HG03460 (cell line): Measurements from ENCODE around the gene TNFSF13B.
"Not testable (repeated sequence)": the region's sequence is repeated elsewhere in the genome, so short reads cannot be mapped to it uniquely, and the experiment has no call there.

Experiments
- ATAC-seq: cut with Tn5 transposase; IDR thresholded peaks from one replicate; pipeline ENCODE4 v1.9.1; 2021; ENCODE audit not compliant: unreplicated experiment

The TNFSF13B gene, protein sequence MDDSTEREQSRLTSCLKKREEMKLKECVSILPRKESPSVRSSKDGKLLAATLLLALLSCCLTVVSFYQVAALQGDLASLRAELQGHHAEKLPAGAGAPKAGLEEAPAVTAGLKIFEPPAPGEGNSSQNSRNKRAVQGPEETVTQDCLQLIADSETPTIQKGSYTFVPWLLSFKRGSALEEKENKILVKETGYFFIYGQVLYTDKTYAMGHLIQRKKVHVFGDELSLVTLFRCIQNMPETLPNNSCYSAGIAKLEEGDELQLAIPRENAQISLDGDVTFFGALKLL

DNA sequence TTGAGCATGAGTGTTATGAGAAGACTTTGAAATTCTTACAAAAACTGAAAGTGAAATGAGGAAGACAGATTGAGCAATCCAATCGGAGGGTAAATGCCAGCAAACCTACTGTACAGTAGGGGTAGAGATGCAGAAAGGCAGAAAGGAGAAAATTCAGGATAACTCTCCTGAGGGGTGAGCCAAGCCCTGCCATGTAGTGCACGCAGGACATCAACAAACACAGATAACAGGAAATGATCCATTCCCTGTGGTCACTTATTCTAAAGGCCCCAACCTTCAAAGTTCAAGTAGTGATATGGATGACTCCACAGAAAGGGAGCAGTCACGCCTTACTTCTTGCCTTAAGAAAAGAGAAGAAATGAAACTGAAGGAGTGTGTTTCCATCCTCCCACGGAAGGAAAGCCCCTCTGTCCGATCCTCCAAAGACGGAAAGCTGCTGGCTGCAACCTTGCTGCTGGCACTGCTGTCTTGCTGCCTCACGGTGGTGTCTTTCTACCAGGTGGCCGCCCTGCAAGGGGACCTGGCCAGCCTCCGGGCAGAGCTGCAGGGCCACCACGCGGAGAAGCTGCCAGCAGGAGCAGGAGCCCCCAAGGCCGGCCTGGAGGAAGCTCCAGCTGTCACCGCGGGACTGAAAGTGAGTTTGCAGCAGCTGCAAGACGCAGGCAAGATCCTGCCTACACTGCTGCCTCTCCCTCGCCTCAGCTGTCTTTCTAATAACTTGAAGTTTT, at the start of gene TNFSF13B:
TNFSF13B (plus strand) TSS at position 118 of the 728 bp plus-strand sequence; CDS start at position 296, 178 bp downstream.
- peak; percentile 72 for ATAC-seq

DNA sequence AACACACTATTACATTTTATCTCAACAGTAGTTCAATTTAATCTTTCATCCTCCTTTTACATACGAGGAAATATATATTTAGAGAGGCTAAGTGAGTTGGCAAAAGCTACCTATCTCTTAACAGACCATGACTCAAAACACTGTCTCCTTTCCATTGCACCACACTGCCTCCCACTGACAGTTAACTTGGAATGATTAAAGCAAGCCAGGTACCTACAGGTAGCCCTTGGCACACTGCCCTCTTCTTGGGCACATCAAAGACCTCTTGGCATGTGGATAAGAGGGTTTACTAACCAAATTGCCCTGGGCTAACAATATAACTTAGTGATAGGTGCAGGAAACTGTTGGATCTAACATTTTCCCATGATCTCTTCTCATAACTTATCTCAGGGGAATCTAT, 49.5 kb upstream of the TNFSF13B start:
- no peak for ATAC-seq

DNA sequence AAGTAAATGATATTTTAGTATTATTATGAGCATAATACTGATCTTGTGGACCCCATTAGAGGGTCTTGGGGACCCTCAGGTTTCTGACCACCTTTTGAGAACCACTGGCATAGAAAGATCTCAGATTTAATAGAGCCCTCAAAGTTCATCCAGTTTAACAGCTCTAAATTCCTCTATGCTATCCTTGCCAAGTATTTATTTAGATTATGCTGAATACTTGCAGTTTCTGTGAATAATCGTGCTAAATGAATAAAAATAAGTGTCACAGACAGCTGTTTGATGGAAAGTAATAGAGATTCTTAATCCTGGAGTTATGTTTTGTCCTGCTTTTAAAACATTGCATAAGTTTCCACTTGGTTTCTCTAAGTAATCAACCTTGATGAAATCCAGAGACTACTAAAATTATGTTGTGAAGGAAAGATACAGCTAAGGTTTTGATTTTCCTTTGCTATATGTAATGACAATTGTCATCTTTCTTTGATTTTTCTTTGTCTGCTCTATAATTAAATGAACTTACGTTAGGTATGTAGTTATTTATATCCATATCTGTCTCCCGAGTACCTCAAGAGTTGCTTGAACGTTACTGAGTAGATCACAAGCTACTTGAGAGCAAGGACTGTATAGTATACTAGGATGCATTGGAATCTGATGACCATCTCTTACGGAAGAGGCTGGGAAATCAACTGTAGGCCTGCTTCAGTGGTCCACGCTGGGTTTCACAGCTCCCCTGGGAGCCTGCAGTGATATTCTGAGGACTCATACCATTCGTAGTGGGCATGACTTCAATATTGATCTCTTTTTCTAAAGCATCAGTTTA, 45.6 kb upstream of the TNFSF13B start:
- no peak for ATAC-seq

DNA sequence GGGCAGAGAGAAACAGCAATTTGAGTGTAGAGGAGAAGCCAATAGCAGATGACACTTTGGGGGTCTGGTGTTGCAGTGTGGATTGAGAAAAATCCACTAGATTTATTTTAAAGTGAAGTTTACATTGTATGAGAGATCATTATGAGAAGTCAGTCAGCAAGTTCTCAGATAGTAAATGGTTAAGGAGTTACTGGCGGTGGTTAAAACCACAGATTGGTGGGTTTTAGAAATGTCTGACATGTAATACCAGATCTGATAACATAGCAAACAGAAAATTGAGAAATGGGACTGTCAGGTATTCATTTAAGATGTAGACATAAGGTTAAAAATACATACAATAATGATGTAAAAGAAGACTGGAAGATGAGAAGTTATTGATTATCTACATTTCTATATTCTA, 44.1 kb upstream of the TNFSF13B start:
- ATAC-seq: peak; percentile 76

DNA sequence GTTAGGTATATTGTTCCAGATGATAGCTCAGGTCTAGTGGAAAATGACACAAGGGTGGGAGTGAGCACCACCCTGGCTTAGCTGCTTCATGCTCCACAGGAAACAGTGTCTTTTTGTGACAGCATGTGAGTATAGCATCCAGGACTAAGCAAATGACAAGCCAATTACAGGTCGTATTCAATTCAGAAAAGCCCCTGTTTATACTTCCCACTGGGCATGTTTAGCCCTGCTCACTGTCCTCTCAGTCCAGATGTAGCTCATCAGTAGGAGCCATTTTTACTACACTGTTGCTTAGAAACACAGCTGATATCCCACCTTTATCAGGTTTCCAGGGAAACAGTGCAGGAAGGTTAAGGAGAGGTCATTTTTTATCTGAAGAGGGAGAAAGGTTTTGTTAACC, 43.3 kb upstream of the TNFSF13B start:
- peak; percentile 42 for ATAC-seq

DNA sequence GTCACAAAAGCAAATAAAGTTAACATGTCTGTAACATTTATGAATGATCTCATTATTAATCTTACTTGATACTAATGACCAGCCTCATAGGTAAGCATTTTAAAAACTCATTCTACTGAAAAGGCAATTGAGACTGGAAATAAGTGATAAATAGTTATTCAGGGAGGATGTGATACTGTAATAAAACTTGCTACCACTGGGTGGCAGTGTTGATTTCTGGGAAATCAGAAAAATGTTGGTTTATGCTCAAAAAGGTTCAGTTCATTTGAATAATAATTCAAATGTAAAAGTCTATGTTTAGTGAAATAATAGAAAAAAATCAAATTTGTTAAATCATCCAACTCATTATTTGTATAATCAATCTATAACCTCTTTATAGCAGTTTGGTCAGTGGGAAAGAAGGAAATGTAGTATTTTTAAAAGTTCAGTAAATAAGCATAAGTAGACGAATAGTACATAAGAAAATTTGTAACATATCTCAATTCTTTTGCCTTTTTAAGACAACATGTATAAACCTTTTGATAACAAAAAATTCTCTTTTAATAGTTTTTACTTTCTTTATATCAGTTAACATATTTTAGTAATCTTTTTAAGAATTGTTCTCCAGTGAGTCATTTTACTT, 41.8 kb upstream of the TNFSF13B start:
- no peak for ATAC-seq

DNA sequence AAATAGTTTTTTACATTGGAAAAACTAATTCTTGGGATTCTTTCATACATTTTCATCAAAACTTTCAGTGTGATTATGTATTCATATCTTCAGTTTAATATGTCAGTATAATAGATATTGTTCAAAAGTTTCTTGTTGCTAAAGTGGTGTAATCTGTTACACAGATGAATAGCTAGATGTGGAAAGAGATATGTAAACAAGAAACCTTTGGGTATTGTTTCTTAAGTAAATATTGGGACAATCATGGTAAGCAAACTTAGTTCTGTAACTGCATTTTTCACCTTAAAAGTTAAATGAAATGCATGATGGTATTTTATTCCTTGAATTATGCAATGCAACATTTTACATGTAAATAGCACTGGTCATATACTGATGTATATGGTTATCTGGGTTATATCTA, 39.1 kb upstream of the TNFSF13B start:
- no peak for ATAC-seq

DNA sequence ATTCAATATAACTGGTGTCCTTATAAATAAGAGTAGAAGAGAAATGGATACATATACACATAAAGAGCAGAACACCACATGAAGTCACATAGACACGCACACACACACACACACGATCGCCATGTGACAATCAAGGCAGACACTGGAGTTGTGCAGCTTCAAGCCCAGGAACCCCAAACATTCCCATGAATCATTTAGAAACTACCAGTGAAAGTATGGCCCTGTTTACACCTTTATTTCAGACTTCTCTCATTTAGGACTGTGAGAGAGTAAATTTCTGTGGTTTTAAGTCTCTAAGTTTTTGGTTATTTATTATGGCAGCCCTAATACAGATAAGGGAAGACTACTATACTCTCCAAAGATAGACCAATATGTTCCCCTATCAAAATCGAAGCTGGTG, 20.4 kb upstream of the TNFSF13B start:
- ATAC-seq: no peak

DNA sequence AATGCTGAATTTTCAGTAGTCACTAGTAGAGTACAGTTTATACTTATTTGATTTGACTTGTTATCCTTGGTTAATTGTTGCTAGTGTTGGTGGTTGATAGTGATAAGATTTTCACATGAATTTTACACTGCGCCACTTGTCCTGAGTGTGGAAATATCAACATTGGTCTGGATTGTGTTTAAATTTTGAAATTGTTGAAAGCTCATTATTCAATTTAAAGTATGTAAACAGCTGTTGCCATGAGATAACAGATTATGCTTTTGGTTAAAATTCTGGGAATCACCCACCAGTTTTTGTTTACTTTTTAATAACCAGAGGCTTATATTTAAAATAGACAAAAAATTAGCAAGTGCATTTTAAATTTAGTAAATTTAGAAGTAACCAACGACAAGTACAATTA, 12.3 kb upstream of the TNFSF13B start:
- no peak for ATAC-seq

DNA sequence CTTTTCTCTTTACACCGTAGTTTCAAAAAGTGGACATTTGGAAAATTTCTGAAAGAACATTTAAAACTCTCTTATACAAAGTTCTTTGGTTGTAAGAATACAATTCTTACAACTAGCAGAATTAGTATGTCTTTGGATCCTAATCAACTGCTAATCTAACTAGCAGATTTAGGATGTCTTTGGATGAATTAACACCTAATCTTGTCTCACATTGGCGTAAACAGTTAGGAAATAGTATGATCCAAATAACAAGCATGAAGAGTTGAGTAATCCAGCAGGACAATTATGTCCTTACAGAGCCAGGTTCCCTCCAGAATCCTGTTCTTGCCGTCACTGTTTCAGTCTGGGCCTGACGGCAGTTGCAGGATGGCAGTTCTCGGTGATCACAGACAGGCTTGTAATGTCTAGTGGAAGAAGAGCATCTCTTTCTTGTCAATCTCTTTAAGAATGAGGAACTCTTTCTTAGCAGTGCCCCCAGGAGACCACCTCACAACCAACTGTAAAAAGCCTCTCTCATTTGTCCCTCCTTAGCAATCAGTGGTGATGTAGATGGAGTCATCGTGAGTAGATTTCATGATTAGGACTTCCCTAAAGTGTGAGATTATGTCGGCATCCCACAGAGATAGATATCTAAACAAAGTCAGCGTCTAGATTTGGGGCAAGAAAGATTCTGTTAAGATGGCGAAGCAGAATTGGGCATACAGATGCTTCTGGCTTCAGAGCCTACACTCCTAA, 5.7 kb upstream of the TNFSF13B start:
- ATAC-seq: no peak

DNA sequence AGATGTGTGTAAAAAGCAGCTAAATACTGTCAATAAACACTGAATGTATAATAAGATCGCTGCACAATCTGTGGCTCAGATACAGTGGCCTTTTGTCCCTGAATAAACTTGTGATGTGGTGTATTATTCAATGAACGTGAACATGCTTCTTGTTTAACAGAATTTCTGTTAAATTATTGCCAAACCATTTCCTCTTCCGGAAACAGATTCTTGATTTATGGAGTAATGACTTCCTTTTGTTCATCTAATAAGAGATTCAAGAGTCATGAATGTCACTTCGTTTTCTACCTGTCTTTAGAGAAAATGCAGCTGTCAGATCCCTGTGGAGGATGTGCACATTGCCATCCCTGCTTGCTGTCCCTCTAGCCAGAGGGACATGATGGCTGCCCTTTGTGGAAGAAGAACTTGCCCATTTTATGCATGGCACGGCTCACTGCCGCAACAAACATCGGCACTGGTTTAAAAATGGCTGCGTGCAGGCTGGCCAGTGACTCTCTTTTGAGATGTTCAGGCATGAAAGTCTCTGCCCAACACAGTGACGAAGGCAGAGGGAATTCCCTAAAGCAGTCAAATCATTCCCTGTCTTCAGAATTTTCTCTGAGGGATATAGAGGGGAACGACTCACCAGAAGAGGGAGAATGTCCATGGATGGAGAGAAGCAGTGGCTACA, 3.1 kb upstream of the TNFSF13B start:
- no peak for ATAC-seq

DNA sequence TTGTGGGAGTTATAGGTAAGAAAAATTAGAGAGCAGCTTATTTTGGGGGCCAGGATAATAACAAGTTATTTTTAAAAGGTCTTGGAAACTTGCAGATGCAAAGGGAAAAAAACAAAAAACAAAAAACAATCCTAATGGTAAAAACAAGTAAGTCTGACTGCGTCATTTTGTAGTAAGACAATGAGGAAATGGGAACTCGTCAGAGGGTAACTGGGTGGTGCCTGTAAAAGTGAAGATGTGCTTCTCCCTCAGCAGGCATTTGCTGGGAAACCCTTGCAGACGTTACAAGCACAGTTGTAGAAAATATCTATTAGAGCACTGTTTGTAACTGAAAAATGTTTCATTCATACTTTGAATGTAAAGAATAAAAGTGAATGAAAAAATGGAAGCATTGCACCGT, 2.2 kb upstream of the TNFSF13B start:
- no peak for ATAC-seq

DNA sequence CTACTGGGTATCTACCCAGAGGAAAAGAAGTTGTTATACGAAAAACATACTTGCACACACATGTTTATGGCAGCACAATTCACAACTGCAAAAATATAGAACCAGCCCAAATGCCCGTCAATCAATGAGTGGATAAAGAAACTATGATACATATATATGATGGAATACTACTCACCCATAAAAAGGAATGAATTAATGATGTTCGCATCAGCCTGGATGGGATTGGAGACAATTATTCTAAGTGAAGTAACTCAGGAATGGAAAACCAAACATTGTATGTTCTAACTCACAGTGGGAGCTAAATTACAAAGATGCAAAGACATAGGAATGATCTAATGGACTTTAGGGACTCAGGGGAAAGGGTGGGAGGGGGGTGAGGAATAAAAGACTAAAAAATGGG, 1.7 kb upstream of the TNFSF13B start:
- not testable (repeated sequence) for ATAC-seq

DNA sequence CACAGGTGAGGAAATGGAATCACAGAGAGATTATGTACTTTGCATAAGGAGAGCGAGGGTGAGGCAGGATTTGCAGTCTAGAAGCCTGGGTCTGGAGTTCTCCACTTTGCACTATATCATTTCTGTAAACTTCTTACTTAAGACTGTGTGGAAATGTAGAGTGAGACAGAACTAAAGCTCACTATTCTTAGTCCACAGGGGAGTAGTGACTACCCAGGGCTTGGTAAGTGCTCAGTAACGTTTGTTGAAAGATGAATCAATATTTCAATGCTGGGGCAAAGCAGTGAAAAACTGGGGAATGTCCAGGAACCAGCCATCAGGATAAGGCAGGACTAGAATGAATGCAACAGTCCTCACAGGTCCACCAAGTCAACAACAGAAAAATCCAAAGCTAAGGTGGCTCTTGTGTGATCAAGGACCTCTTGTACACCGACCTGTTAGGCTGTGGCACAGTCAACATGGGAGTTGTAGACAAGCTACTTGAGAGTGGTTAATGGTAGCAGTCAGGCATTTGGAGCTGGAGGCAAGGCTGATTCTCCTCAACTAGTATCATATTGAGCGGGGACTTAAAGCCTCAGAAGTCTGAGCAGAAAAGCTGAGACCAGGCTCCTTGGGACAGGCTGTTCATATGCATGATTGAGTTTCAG, 929 bp upstream of the TNFSF13B start:
- ATAC-seq: peak; percentile 14

DNA sequence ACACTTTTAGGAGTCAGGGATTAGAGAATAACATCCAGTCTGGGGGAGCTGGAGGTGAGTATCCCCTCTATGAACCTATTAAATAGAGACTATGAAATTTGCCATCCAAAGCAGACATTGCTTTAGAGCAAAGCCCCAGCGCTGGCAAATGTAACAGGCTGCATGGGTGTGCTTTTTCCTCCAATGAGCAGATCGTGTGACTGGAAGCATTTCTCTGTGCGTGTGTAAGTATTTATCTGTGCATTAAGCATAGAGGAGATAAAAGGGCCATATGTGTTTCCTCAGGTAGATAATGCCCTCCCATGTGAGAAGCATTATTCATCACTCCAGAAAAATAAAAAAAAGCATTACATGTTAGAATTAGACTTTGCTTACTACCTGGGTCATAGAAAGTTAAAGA, 924 bp downstream of the TNFSF13B start:
- peak; percentile 11 for ATAC-seq

DNA sequence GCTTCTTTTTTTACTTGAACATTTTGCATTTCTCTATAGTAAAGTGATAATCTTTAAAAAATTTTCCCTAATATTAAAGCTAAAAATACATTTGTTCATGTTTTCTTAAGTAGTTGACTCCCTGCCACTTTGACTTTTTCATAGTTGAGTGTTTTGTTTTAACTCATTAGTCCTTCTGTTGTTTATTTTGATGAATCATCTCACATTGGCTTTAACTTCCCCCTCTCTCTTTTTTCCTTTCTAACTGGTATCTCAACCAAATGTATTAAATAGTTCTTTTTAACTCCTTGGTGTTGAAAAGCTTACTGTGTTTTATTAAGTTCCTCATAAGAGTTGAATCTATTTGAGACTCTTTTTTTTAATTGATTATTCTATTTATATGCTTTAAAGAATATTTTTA, 2.8 kb downstream of the TNFSF13B start:
- ATAC-seq: no peak

DNA sequence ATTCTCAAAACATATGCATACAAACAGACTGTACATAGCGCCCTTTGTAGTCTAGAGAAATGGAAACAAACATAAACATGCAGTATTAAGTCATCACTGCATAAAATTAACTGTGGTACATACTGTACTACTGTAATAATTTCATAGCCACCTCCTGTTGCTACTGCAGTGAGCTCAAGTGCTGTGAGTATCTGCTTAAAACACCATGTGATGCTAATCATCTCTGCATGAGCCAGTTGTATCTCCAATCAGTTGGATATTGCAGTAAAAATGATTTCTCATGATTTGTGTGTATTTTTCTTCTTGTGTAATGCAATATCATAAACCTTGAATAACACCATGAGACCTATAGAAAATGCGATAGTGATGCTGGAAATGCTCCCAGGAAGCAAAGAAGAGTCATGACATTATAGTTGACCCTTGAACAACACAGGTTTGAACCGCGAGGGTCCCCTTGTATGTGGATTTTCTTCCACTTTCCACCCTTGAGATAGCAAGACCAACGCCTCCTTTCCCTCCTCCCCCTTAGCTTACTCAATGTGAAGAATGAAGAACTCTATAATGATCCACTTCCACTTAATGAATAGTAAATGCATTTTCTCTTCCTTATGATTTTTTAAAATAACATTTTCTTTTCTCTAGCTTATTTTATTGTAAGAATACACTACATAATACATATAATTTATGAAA, 4.1 kb downstream of the TNFSF13B start:
- no peak for ATAC-seq

DNA sequence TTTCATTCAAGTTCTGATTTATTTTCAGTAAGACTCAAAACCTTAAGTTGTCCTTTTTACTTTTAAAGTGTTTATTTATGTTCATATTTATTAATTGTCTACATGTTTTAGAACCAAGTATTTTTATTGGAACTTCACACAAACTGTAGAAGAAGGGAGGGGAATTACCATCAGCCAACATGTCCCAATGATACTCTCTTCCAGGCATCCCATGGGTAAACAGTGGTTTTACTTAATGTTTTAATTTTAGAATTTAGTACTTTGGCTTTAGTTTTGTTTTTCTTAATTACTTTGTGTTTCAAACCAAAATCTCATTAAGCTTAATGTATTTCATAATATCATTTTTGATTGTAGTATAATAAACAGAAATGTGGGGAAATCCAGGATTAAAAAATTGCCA, 5.2 kb downstream of the TNFSF13B start:
- no peak for ATAC-seq

DNA sequence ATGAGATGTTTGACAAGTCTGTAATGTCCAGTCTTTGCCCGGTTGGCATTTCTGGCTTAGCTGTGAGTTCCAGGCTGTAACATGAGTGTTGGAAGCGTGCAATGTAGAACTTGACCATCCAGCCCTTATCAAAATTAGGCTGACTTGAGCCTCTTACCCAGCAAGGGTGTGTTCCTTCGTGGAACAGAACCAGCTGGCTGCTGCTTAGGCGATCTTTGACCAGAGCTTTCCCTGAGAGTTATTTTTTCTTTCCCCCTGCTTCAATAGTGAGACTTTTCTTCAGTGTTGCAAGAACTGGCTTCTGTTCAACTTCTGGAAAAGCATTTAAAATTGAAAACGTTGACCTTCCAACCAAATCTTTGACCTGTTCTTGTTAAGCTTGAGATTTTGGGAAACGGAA, 6.5 kb downstream of the TNFSF13B start:
- no peak for ATAC-seq
